Measurements from ENCODE around the gene IL17D.

GRCh38 chr13:20684041-20684440 lies 19.5 kb upstream of the IL17D start:
- TF ChIP-seq ZNF274 (IDR thresholded peaks at IDR 0.05; ENCODE audit: low read depth, low read length) (no peak), YY1 (IDR thresholded peaks at IDR 0.05; ENCODE audit: insufficient read depth, insufficient read length) (no peak), SUZ12 (IDR thresholded peaks at IDR 0.05; ENCODE audit: extremely low read depth, insufficient read depth, insufficient read length) (no peak)

Measured in NT2/D1 (cell line).